Neural progenitor cell (in vitro differentiated cells): ENCODE results near the gene PRKAG2. TPM values are rescaled to one million over a fixed set of nuclear protein-coding genes. Genes with fewer than 3 reads are reported as not detected.
"Not testable (repeated sequence)": the region's sequence is repeated elsewhere in the genome, so short reads cannot be mapped to it uniquely, and the experiment has no call there.

ENCODE experiments used
- DNase-seq: peaks from one replicate; pipeline ENCODE4 v3.0.0-alpha.2; 2016; ENCODE audit warnings: low spot score
- H2AFZ ChIP-seq: fragments of 200-600 bp; sonication (generic); replicated peaks from 2 replicates; pipeline ENCODE4 v1.6.1; 2016; ENCODE audit warnings: antibody characterized with exemption
- H3F3A ChIP-seq: fragments of 200-600 bp; sonication (generic); 2 replicates; pipeline ENCODE4 v1.6.1; 2016; ENCODE audit warnings: antibody characterized with exemption, low read depth
- H3K27ac ChIP-seq: fragments of 200-600 bp; sonication (generic); 2 replicates; pipeline ENCODE4 v1.5.1; 2016; ENCODE audit warnings: mild to moderate bottlenecking
- H3K27me3 ChIP-seq: fragments of 200-600 bp; sonication (generic); 2 replicates; pipeline ENCODE4 v1.6.1; 2016; ENCODE audit warnings: mild to moderate bottlenecking, moderate library complexity
- H3K36me3 ChIP-seq: fragments of 200-600 bp; sonication (generic); 2 replicates; pipeline ENCODE4 v1.5.1; 2016
- H3K4me1 ChIP-seq: fragments of 200-600 bp; sonication (generic); 2 replicates; pipeline ENCODE4 v1.6.1; 2016; ENCODE audit warnings: mixed run types
- H3K4me2 ChIP-seq: fragments of 200-600 bp; sonication (generic); 2 replicates; pipeline ENCODE4 v1.6.1; 2016
- H3K4me3 ChIP-seq: fragments of 200-600 bp; sonication (generic); 2 replicates; pipeline ENCODE4 v1.5.1; 2016
- H3K79me2 ChIP-seq: fragments of 200-600 bp; sonication (generic); 2 replicates; pipeline ENCODE4 v1.6.1; 2016; ENCODE audit warnings: low read depth
- H3K9ac ChIP-seq: fragments of 200-600 bp; sonication (generic); 2 replicates; pipeline ENCODE4 v1.6.1; 2016
- H3K9me3 ChIP-seq: fragments of 200-600 bp; sonication (generic); 2 replicates; pipeline ENCODE4 v1.5.1; 2016; ENCODE audit warnings: low read depth
- H4K20me1 ChIP-seq: fragments of 200-600 bp; sonication (generic); 2 replicates; pipeline ENCODE4 v1.6.1; 2016; ENCODE audit warnings: low read depth
- H3K27ac Mint-ChIP-seq: 3 replicates; pipeline ENCODE4 v1.8.0; 2021; ENCODE audit warnings: mixed read lengths
- H3K27me3 Mint-ChIP-seq: 2 replicates; pipeline ENCODE4 v1.8.0; 2022; ENCODE audit warnings: low read depth, mild to moderate bottlenecking, inconsistent platforms, moderate library complexity, mixed read lengths; ENCODE audit not compliant: insufficient read depth
- H3K36me3 Mint-ChIP-seq: 3 replicates; pipeline ENCODE4 v1.8.0; 2021; ENCODE audit warnings: mixed read lengths
- H3K4me1 Mint-ChIP-seq: 3 replicates; pipeline ENCODE4 v1.8.0; 2021; ENCODE audit warnings: mixed read lengths
- H3K4me3 Mint-ChIP-seq: 3 replicates; pipeline ENCODE4 v1.8.0; 2021; ENCODE audit warnings: mild to moderate bottlenecking, moderate library complexity, mixed read lengths
- H3K9me3 Mint-ChIP-seq: 3 replicates; pipeline ENCODE4 v1.8.0; 2020; ENCODE audit warnings: mixed read lengths
- CTCF ChIP-seq: fragments of 200-600 bp; sonication (generic); IDR thresholded peaks from 2 replicates; pipeline ENCODE4 v1.5.1; 2017; ENCODE audit warnings: antibody characterized with exemption, mild to moderate bottlenecking
- EZH2 ChIP-seq: fragments of 200-600 bp; sonication (generic); IDR thresholded peaks from 2 replicates; pipeline ENCODE4 v1.6.1; 2017; ENCODE audit warnings: antibody characterized with exemption, mild to moderate bottlenecking, moderate library complexity
- EZH2phosphoT487 ChIP-seq: fragments of 200-600 bp; sonication (generic); IDR thresholded peaks from 2 replicates; pipeline ENCODE4 v1.6.1; 2017; ENCODE audit warnings: antibody characterized with exemption
- total RNA-seq: library from RNA; depleted of rRNA; stranded (reverse); fragments of >200 nt; gene quantifications from 2 replicates; pipeline ENCODE4 v1.2.3, GENCODE V29; 2015; ENCODE audit warnings: low replicate concordance

The PRKAG2 gene
- total RNA-seq, 1 donor from 2014 or later = 11.4 TPM

DNA sequence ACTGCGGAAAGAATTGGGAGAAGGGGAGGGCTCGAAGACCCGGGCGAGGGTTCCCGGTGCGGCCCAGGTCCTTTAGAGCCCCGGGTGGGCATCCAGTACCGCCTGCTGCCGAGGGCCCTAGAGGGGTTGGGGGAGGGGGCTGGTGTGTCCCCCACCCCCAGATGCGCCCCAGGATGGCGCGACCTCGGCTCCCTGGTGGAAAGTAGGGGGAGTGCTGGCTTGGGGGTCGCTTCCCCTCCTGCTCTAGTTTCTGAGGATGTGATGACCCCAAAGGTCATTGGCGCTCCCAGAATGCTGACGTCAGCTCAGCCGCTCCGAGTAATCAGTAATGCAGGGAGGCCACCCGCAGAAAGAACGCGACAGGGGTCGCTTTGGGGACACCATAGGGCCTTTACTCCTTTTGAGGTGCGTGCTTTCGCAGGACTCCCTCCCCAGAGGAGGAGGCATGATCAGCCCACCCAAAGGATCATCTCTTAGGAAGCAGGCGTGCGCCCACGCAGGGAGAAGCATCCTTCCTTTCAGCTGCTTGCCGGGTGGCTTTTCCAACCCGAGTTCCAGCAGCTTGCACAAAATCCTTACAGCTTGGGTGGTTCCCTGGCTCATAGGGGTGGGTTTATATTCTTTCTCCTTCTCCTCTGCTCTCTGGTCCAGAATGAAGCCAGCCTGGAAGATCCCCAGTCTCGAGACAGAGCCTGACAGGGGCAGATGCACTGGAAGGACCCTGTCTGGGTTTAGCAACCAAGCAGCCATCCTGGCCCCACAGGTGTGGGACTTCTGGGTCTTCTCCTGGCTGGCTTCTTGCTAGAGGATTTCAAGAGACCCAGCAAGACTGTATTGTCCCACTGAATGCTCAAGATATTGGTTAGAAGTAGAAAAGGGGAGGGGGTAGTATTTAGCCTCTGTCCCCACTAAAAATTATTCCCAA is 1.3 kb upstream of the PRKAG2 start:
- Histone ChIP-seq H3K27me3 (peaks cover 63% of the 10 kb centered on the region), H2AFZ (peak overlapping the region; percentile 96), H3K36me3 (no peaks in the 10 kb centered on the region), H4K20me1 (peaks cover 10% of the 10 kb centered on the region), H3K4me2 (peak overlapping the region; percentile 100), H3K4me1 (peaks cover 22% of the 10 kb centered on the region), H3F3A (peaks cover 26% of the 10 kb centered on the region), H3K4me3 (peak overlapping the region; percentile 90), H3K27ac (no peak overlapping the region), H3K79me2 (no peaks in the 10 kb centered on the region), H3K9ac (no peak overlapping the region), H3K9me3 (no peaks in the 10 kb centered on the region)
- H3K4me3 Mint-ChIP-seq = peak overlapping the region; percentile 76
- TF ChIP-seq CTCF = no peak
- TF ChIP-seq EZH2 = peak; percentile 20
- peak; percentile 9 for TF ChIP-seq EZH2phosphoT487
- H3K4me1 Mint-ChIP-seq = peaks cover 10% of the 10 kb centered on the region
- peaks cover 35% of the 10 kb centered on the region for H3K27me3 Mint-ChIP-seq
- H3K36me3 Mint-ChIP-seq = no peaks in the 10 kb centered on the region
- DNase-seq = peak; percentile 46
- H3K9me3 Mint-ChIP-seq = no peaks in the 10 kb centered on the region
- H3K27ac Mint-ChIP-seq = no peak overlapping the region

DNA sequence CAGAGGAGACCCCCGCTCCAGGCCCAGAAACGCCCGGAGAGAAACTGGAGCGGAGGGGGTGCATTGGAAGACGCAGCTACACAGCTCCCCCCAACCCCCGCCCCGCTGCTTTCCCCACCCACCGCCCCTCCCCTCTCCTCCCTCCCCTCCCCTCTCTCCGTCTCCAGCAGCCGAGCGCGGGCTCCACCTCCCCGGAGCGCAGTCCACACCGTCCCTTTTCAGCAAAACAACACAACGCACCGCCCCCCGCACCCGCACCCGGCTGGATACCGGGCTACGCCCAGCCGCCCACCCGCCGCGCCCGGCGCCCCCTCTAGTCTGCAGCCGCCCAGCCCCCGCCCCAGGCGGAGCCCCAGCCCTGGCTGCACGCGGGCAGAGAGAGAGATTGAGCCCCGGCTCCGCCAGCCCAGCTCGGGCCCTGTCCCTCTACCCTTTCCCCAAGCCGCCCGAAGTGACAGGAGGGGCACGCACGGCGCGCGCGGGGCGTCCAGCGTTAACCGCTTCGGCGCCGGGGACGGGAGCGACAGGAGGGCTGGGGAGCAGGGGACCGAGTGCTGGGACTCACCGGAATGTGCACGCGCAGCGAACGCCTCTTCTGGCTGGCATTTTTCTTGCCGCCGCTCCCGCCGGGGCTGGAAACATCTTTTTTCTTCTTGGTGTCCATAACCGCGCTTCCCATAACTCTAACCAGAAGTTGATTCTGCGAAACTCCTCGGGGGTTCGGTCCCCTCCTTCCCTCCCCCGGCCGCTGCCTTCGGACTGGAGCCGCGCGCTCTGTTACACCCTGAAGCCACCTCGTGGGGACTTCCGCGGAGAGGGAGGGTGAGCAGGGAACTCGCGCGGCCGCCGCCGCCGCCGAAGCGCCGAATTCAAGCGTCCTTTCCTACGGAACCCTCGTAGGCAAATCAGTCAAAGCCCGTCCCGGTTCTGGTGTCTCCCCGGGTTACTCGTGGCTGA is 695 bp downstream of the PRKAG2 start:
- Mint-ChIP-seq H3K9me3 (no peaks in the 10 kb centered on the region), H3K4me1 (peaks cover 10% of the 10 kb centered on the region), H3K27me3 (peaks cover 38% of the 10 kb centered on the region), H3K36me3 (no peaks in the 10 kb centered on the region), H3K4me3 (peak overlapping the region; percentile 92), H3K27ac (no peak overlapping the region)
- Histone ChIP-seq H2AFZ (peak overlapping the region; percentile 96), H3K9me3 (no peaks in the 10 kb centered on the region), H3F3A (peaks cover 26% of the 10 kb centered on the region), H3K9ac (no peak overlapping the region), H3K4me2 (peak overlapping the region; percentile 100), H3K27me3 (peaks cover 50% of the 10 kb centered on the region), H3K27ac (no peak overlapping the region), H4K20me1 (peaks cover 10% of the 10 kb centered on the region), H3K79me2 (no peaks in the 10 kb centered on the region), H3K4me3 (peak overlapping the region; percentile 90), H3K4me1 (peaks cover 22% of the 10 kb centered on the region), H3K36me3 (no peaks in the 10 kb centered on the region)
- DNase-seq = peak; percentile 82
- TF ChIP-seq CTCF = no peak
- peak; percentile 45 for TF ChIP-seq EZH2
- TF ChIP-seq EZH2phosphoT487 = peak; percentile 24

DNA sequence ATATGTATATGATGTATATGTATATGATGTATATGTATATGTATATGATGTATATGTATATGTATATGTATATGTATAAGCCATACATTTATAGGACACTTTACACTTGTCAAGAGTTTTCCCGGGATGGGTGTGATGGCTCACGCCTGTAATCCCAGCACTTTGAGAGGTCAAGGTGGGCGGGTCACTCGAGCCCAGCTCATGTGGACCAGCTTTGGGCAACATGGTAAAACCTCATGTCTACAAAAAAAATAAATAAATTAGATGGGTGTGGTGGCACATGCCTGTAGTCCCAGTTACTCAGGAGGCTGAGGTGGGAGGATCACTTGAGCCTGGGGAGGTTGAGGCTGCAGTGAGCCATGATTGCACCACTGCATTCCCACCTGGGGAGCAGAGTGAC is 2.4 kb downstream of the PRKAG2 start:
- Mint-ChIP-seq H3K4me1 (peaks cover 10% of the 10 kb centered on the region), H3K27me3 (peaks cover 33% of the 10 kb centered on the region), H3K4me3 (peak overlapping the region; percentile 92)
- H3K4me2 ChIP-seq, H3K9ac ChIP-seq, H2AFZ ChIP-seq, H3K9me3 ChIP-seq, H3K36me3 ChIP-seq, DNase-seq, H4K20me1 ChIP-seq, H3K9me3 Mint-ChIP-seq, H3K4me3 ChIP-seq, H3K27ac Mint-ChIP-seq, H3K36me3 Mint-ChIP-seq, H3K27ac ChIP-seq, H3K79me2 ChIP-seq: not testable (repeated sequence)
- peaks cover 26% of the 10 kb centered on the region for H3F3A ChIP-seq
- peaks cover 38% of the 10 kb centered on the region for H3K27me3 ChIP-seq
- peaks cover 22% of the 10 kb centered on the region for H3K4me1 ChIP-seq
